AG09319 (cell line): Measurements from ENCODE around the gene SLC6A19.

Experiments
- DNase-seq: peaks from one replicate; pipeline ENCODE4 v3.0.0-alpha.2; 2010; ENCODE audit warnings: low read depth; ENCODE audit errors: extremely low read depth
- CTCF ChIP-seq: IDR thresholded peaks from 2 replicates; pipeline ENCODE4 v1.5.1; 2011; ENCODE audit warnings: low read depth, mild to moderate bottlenecking, inconsistent platforms, low read length, moderate library complexity

The SLC6A19 gene

GRCh38 chr5:1182633-1183423 lies 18.6 kb upstream of the SLC6A19 start:
- TF ChIP-seq CTCF, result no peak
- no peak for DNase-seq

DNA sequence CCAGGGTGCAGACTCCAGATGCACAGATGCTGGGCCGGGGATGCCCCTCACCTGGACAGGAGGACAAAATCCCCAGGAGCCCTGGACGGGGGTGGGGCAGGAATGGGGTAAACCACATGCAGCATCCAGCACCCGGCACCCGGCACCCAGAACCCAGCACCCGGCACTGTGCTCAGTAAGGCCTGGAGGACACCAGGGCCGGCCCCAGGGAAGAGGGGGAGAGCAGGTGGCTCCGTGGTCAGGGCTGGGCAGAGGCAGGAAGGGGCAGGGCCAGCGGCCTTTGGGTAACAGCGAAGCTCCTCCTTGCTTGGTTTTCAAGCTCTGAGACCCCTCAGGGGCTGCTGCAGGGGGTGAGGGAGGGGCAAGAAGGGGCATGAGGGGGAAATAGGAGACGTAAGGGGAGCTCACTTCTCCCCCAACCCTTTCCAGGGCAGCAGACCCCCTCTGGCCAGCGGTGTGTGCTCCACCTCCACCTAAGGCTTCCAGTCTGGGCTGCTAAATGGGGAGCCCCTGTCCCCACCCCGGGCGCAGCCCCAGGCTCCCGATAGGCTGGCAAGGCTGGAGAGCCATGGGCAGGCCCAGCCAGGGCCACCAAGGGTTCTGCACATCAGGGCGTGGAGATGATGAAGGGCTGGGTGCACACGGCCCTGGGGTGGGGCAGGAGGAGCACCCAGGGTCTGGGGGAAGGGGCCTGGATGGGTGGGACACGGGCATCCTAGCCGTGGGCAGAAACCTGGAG lies 17.8 kb upstream of the SLC6A19 start:
- no peak for TF ChIP-seq CTCF
- DNase-seq, result no peak

DNA sequence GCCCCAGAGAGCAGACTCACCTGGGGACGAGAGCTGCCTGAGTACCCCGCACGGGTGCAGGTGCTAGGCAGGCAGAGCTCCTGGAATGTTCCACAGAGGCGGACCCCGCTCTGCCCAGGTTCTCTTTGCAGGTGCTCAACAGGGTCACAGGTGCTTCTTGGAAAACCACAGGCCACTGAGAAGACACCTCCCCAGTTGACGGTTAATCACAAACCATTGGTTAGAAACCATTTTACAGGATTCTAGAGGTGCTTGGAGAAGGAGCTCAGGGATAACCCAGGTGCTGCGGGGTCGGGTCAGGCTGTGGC lies 17.3 kb upstream of the SLC6A19 start:
- no peak for TF ChIP-seq CTCF
- DNase-seq, result no peak

GRCh38 chr5:1184481-1184880 lies 16.9 kb upstream of the SLC6A19 start:
- TF ChIP-seq CTCF, result no peak
- DNase-seq, result no peak

DNA sequence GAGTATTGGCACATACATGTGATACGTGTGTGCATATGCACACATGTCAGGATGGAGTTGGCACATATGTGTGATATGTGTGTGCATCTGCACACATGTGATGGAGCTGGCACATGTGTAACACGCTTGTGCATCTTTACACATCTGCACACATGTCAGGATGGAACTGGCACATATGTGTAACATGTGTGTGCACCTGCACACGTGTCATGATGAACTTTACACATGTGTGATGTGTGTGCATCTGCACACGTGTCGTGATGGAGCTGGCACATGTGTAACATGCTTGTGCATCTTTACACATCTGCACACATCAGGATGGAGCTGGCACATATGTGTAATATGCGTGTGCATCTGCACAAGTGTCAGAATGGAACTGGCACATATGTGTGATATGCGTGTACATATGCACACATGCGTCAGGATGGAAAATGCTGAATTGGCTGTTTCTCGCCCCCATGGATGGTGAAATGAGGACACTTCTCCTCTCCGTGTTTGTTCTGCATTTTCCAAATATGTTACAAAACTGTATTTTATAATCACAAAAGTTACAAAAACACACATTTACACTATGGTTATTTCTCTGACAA lies 16.3 kb upstream of the SLC6A19 start:
- no peak for DNase-seq
- TF ChIP-seq CTCF, result no peak

GRCh38 chr5:1185629-1186350 lies 15.6 kb upstream of the SLC6A19 start:
- no peak for DNase-seq
- TF ChIP-seq CTCF, result no peak
